ENCODE data around the gene SLC47A2.
"Not testable (repeated sequence)": the region's sequence is repeated elsewhere in the genome, so short reads cannot be mapped to it uniquely, and the experiment has no call there.

The SLC47A2 gene

GRCh38 chr17:19705771-19706770, 10.3 kb downstream of the SLC47A2 start:
- no peak for DNase-seq

DNA sequence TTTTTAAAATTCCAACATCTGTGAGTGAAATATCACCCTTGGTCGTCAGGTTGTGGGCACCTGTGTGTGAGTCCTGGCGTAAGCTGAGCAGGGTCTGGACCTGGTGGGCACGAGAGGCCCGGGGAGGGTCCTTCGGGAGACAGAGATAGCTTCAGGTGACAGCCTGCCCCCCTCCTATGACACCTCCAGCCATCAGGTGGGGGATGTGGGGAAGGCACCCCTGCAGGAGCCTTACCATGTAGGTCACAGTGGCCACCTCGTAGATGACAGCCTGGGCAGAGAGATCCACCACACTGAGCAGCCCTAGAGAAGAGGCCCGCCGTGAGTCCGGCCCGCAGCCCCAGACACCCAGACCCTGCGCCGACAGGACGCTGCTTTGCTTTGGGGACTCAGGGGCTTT, 11.2 kb downstream of the SLC47A2 start:
- DNase-seq, result no peak

DNA sequence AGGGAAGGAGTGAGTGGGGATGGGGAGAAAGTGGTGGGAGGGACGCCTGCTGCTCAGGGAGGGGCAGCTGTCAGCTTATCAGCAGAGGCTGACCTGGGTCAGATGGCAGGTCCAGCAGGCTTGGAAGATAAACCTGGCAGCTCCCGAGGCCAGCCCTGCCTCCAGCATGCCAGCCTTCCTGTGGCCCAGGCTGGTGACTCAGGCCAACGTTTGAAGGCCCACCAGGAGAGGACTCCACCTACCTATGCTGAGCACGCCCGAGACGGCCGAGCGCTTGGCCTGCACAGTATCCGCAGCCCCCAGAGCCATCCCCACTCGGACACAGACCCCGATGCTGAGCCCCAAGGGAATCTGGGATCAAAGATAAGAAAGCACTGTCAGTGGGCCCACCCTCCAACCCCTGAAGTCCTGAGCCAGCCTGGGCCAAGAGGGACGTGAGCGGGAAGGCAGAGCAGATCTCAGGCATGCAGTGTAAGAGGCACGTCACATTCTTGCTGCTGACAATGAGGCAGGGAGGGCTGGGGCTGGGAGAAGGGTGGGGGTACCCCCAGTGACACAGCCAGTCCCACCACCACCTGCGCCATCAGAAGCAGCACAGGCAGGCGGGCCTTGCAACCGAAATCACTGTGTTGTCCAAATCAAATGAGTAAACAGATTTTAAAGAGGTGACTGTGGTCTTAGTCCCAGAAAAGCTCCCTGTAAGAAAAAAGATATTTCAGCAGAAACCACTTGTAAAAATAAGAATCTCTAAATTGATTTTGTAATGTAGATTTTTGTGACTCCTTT, 12.4 kb downstream of the SLC47A2 start:
- DNase-seq, result no peak

DNA sequence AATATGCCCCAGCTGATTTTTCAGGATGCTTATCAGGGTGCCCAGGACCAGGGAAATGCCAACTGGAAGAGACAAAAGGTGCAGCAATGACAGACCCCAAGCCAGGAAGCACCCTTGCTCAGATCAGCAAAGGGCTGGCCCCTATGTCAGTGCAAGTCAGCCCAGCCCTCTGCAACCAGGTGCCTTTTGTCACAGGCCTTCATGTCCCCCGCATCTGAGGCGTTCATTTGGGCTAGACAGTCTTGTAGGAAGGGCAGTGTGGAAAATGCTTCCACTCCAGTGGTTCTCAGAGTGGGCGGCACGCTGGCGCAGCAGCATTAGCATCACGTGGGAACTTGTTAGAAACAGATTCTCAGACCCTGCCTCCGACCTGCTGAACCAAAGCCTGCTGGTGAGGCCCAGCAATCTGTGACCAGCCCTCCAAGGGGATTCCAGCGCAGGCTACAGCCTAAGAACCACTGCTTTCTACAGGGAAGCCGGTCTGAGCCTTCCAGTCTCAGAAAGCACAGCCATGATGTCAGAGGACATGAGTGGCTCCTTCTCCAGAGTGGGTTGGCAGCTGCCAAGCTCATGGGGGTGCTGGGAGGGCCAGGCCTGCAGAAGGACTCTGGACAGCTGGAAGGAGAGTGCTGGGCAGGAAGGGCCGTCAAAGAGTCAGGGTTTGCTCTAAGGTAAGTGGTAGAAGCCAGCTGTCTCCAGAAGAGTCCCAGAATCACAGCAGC, 13.1 kb downstream of the SLC47A2 start:
- DNase-seq, result no peak

GRCh38 chr17:19702217-19702641, 14.2 kb downstream of the SLC47A2 start:
- DNase-seq, result no peak

DNA sequence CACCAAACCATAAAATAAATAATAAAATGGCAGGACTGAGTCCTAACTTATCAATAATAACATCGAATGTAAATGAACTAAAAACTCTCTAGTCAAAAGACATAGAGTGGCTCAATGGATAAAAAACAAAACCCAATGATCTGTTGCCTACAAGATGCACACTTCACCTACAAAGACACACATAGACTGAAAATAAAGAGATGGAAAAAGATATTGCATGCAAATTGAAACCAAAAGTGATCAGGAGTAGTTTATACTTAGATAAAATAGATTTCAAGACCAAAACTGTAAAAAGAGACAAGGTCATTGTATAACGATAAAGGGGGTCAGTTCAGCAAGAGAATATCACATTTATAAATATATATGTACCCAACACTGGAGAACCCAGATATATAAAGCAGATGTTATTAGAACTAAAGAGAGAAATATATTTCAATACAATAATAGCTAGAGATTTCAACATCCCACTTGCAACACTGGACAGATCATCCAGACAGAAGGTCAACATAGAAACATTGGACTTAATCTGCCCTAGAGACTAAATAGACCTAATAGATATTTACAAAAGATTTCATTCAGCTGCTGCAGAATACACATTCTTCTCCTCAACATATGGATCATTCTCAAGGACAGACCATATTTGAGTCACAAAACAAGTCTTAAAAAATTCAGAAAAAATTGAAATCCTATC, 29.8 kb downstream of the SLC47A2 start:
- no peak for DNase-seq

GRCh38 chr17:19684909-19685580, 31.3 kb downstream of the SLC47A2 start:
- DNase-seq, result not testable (repeated sequence)

GRCh38 chr17:19683117-19683516, 33.3 kb downstream of the SLC47A2 start:
- no peak for DNase-seq

DNA sequence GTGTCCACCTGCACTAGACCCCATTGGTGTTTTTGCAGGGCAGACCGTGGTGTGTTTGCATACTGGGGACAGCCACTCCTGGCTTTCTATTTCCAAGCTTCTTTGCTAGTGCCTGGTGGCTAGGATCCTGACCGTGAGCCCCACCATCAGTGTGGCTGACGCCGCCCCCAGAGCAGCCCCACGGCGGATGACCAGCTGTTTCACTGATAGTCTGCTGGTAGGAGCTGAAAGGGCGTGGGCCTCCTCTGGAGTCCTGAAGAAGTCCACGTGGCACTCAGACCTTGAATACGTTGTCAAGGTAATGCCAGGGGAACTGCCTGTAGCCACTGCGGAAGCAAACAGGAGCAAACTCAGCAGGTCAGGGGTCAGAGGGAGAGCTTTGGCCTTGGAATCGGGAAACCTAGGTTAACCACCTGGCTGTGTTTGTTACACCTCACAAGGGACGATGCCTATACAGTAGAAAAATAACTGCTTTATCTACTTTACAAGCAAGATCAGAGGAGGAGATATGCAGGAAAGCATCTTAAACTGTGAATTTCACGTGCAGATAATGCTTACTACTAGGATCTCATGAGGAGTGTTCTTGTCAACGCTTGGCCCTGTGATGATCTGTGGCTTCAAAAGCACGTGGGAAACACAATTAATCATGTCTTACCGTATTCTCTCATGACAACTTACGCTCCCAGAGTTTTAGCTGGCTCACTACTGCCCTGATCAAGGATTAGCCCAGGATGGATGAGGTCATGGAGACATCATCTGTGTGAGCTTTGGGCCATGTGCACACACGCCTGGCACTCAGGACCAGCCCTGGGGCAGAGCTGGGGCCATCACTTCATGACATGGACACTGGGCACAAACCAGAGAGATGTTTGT, 37.6 kb downstream of the SLC47A2 start:
- DNase-seq, result no peak

DNA sequence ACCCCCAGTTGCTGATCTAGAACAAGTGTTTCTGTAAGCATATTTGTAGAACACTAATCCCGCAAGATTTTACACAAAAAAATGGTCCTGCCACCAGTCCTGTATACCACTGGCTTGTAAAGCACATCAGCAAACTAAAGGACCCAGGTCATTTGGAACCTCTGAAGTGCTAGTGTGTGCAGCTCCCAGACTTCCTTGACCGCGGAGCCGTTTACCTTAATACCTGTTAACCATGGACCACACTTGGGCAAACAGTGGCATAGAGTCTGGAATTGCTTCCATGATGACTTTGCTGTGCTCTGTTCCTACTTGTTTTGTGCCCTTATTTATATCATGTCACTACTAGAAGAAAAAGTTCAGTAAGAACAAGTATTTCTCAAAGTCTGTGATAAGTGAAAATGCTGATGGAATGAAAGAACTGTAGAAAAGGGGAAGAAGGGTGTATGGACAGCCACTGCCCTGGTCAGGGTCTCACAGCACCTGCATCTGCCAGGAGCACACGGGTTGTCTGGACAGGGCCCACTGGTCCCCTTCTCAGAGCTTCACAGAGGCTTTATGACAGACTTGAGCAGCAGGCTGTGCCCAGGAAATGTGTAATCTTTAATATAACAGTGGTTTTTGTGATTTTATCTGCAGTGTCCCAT, 38.5 kb downstream of the SLC47A2 start:
- no peak for DNase-seq

- DNase-seq, result no peak
Measured at GRCh38 chr17:19676896-19677295, 39.5 kb downstream of the SLC47A2 start.

DNA sequence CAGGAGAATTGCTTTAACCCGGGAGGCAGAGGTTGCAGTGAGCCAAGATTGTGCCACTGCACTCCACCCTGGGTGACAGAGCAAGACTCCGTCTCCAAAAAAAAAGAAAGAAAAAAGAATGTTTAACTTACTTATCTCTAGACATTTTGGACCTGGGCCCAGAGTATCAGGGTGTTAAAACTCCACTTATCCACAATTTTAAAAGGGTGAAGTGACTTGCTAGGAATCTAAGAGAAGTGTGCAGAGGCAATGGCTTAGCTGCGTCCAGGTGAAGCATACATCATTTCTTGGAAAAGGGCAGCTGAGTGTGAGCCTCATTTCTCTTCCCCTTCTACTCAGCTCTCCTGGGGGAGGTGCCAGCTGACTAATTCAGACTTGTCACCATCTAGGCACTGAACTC, 42.8 kb downstream of the SLC47A2 start:
- no peak for DNase-seq

- DNase-seq, result no peak
Measured at GRCh38 chr17:19672009-19672750, 44.2 kb downstream of the SLC47A2 start.

DNA sequence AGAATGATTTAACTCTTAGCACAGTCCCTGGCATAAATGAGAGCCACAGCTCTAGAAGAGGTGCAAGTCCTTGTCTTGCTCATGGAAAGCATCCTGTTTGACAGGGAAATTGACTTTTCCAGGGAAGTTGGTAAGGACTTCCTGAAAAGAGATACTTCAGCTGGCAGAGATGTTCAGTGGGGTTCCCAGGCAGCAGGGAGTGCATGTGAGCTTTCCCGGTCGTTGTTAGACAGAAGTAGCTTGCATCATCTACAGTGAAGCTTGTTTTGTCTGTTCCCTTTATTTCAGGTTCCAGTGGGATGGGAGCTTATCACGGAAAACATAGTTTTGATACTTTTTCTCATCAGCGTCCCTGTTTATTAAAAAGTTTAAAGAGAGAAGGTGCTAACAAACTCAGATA, 45.0 kb downstream of the SLC47A2 start:
- DNase-seq, result no peak

DNA sequence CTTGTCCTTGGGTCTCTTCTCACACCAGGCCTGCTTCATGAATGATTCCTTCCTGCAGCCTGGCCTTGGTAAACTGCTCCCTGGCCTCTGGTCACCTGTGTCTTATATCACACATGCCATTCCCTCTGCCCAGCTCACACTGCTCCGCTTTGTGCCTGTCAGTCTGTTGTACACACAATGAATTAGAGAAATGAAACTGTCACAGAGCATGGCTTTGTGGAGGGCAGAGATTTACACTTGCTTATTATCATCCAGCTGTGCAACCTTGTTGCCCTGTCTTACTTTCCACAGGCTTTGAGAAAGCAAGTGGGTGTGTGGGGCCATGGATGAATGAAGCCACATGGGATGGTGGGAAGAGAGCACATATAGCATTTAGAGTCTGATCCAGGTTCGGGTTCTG, 45.5 kb downstream of the SLC47A2 start:
- DNase-seq, result no peak

- not testable (repeated sequence) for DNase-seq
Measured at GRCh38 chr17:19669680-19670079, 46.7 kb downstream of the SLC47A2 start.

- no peak for DNase-seq
Measured at GRCh38 chr17:19664821-19665181, 51.6 kb downstream of the SLC47A2 start.

GRCh38 chr17:19664136-19664820, 52.1 kb downstream of the SLC47A2 start:
- no peak for DNase-seq

DNA sequence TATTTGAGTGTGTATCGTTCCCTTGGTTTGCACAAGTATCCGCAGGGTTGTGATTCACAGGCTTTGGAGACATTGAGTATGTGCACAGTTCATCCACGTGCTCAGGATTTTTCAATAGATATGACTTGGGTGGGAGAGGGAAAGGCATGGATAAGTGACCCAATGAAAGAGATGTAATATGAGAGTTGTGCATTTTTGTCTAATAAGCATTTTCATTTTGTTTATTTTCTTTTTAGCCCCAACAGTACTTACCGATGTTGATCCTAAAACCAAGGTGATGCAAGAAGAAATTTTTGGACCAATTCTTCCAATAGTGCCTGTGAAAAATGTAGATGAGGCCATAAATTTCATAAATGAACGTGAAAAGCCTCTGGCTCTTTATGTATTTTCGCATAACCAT, 53.3 kb downstream of the SLC47A2 start:
- DNase-seq, result no peak

Data from right forelimb (tissue), 1 donor.